ENCODE results near the gene TMEM252.

Gene TMEM252

GRCh38 chr9:68497629-68498028 is 43.1 kb downstream of the TMEM252 start:
- no peak for DNase-seq (ENCODE audit: low spot score)

DNA sequence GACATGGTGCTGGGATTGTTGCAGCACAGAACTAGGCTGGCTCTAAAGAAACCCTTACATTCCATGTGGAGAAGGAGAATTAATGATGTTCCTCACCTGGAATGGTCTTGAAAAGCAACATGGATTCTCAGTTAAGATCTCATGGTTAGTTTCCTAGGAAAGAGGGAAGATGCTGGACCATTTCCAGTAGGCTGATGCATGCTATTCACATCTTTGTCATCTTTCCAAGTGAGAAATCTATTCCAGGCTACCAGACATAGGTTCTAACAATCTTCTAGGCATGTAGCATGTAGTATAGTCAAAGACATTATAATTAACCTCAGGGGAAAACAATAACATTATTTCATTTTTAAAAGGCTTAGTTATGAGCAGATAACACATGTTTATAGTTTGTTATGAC is 44.3 kb downstream of the TMEM252 start:
- DNase-seq (ENCODE audit: low spot score) = no peak

DNA sequence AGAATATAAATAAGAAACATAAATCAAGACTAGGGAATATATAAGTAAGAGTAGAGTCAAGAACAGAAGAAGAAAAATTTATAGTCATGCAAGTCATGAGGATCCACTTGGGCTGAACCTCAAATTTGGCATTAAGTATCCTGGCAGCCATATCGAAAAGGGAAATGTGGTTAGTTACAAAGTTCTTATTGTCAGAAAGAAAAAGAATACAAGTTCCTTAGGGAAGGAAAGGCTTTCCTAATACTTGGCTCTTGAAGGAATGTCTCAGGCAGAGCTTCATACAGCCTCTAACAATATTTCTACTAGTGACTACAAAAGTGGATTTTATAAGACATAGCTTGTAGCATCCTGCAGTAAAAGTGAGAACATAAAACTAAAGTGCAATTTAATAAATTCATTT is 45.4 kb downstream of the TMEM252 start:
- DNase-seq (ENCODE audit: low spot score) = no peak

DNA sequence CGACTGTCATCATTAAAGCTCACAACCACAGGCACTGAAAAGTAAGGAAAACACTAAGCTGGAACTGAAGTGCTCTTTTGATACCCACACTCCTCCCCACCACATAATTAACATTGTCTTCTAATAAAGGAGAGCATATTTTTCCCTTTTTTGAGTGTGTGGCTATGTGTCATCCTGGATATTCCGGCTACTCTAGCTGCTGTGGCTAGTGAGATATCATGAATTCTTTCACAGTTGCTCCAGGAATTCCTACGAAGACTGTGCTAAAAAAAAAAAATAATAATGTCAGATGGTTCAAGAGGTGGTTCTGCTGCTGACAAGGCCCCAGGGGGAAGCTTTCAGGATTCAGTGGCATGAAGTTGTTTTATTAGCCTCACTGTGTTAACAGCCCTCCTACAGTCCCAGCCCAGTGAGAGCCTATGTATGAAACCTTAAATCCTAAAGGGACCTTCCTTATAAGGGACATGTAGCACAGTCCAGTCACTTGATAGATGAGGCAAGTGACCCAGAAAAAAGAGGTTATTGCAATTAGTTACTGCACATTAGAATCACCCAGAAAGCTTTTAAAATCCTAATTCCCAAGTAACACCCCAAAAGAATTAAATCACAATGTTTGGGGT is 46.6 kb downstream of the TMEM252 start:
- DNase-seq (ENCODE audit: low spot score) = peak; percentile 47

DNA sequence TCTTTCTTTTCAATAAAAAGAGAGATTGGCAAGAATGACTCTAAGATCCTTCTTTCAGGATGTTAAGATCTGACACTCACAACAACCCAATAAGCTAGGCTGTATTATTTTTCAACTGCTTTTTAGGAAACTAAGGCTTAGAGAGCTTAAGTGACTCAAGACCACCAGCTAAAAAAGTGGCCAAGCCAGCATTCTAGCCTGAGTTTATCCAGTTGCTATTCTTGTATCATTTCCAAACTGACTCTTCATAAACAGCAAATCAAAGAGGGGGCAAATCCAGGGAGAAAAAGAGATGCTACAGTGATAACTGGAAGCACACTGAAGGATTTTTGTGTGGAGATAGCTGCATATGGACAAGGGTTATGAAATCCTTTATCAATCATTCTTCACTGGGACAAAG is 47.1 kb downstream of the TMEM252 start:
- DNase-seq (ENCODE audit: low spot score) = no peak

GRCh38 chr9:68492806-68493205 is 47.9 kb downstream of the TMEM252 start:
- DNase-seq (ENCODE audit: low spot score) = no peak

GRCh38 chr9:68489646-68490045 is 51.0 kb downstream of the TMEM252 start:
- DNase-seq (ENCODE audit: low spot score) = peak; percentile 55

- no peak for DNase-seq (ENCODE audit: low spot score)
These were observed 52.6 kb downstream of the TMEM252 start for GRCh38 chr9:68488126-68488525.
